Measurements from ENCODE around the gene HMGN2. TPM values are rescaled to one million over a fixed set of nuclear protein-coding genes. Genes with fewer than 3 reads are reported as not detected.
A peak's percentile ranks its signal among the peaks of the same experiment; 100 is the strongest.

HMGN2 gene
- total RNA-seq, 1 donor from 2014 or later = 479 TPM

- H3K4me3 ChIP-seq (ENCODE audit: low read depth, low read length) = no peak overlapping the region
- no peak for DNase-seq (ENCODE audit: low read depth)
- no peak for TF ChIP-seq CTCF (conservative IDR thresholded peaks at IDR 0.05; ENCODE audit: low read depth, low read length)
Measured at GRCh38 chr1:26469558-26469957, 2.7 kb upstream of the HMGN2 start.

GRCh38 chr1:26470878-26471497 lies 1.3 kb upstream of the HMGN2 start:
- DNase-seq (ENCODE audit: low read depth) = no peak
- H3K4me3 ChIP-seq (ENCODE audit: low read depth, low read length) = peak overlapping the region; percentile 73
- TF ChIP-seq CTCF (conservative IDR thresholded peaks at IDR 0.05; ENCODE audit: low read depth, low read length) = no peak

GRCh38 chr1:26471498-26472319 lies 531 bp upstream of the HMGN2 start:
- DNase-seq (ENCODE audit: low read depth) = no peak
- no peak for TF ChIP-seq CTCF (conservative IDR thresholded peaks at IDR 0.05; ENCODE audit: low read depth, low read length)

GRCh38 chr1:26472901-26473845 lies 933 bp downstream of the HMGN2 start:
- peak; percentile 19 for DNase-seq (ENCODE audit: low read depth)
- H3K4me3 ChIP-seq (ENCODE audit: low read depth, low read length) = peak overlapping the region; percentile 73
- TF ChIP-seq CTCF (conservative IDR thresholded peaks at IDR 0.05; ENCODE audit: low read depth, low read length) = no peak

More at GRCh38 chr1:26471498-26472319, 531 bp upstream of the HMGN2 start:
- H3K4me3 ChIP-seq (ENCODE audit: low read depth, low read length) = peak overlapping the region; percentile 73

GRCh38 chr1:26474818-26475217 lies 2.6 kb downstream of the HMGN2 start:
- TF ChIP-seq CTCF (conservative IDR thresholded peaks at IDR 0.05; ENCODE audit: low read depth, low read length) = no peak
- H3K4me3 ChIP-seq (ENCODE audit: low read depth, low read length) = no peak overlapping the region
- DNase-seq (ENCODE audit: low read depth) = no peak

- no peak for DNase-seq (ENCODE audit: low read depth)
- no peak for TF ChIP-seq CTCF (conservative IDR thresholded peaks at IDR 0.05; ENCODE audit: low read depth, low read length)
- no peak overlapping the region for H3K4me3 ChIP-seq (ENCODE audit: low read depth, low read length)
Measured at GRCh38 chr1:26475989-26476388, 3.7 kb downstream of the HMGN2 start.

Measured in epithelial cell of proximal tubule (primary cell).